Left lung (tissue), 10 donors: ENCODE results near the gene SPNS1. TPM values are rescaled to one million over a fixed set of nuclear protein-coding genes. Genes with fewer than 3 reads are reported as not detected.
A peak's percentile ranks its signal among the peaks of the same experiment; 100 is the strongest.

Source experiments
- ATAC-seq: fragments of 200-7000 bp; cut with Tn5 transposase; one replicate; pipeline ENCODE4 v1.9.1; 2020; ENCODE audit warnings: moderate library complexity
- DNase-seq, 4 donors: peaks; one replicate each; pipeline ENCODE4 v3.0.0-alpha.2; 2013 to 2020
- H3K27ac ChIP-seq, 2 donors: fragments of 200-600 bp; sonication (generic) in 1 of 2; one replicate each; pipeline versions ENCODE4 v1.5.0 to v1.8.0; 2020 to 2021
- H3K27me3 ChIP-seq, 2 donors: fragments of 200-600 bp; sonication (generic) in 1 of 2; one replicate each; pipeline versions ENCODE4 v1.5.0 to v1.8.0; 2020 to 2021
- H3K36me3 ChIP-seq, 2 donors: fragments of 200-600 bp; sonication (generic) in 1 of 2; one replicate each; pipeline versions ENCODE4 v1.5.0 to v1.8.0; 2020 to 2021
- H3K4me1 ChIP-seq, 2 donors: fragments of 200-600 bp; one replicate each; pipeline ENCODE4 v1.8.0; 2021
- H3K4me3 ChIP-seq, 2 donors: fragments of 200-600 bp; sonication (generic) in 1 of 2; one replicate each; pipeline versions ENCODE4 v1.5.0 to v1.8.0; 2020 to 2021; ENCODE audit warnings: mild to moderate bottlenecking in 1 of 2
- H3K9me3 ChIP-seq, 2 donors: fragments of 200-600 bp; sonication (generic) in 1 of 2; one replicate each; pipeline versions ENCODE4 v1.5.0 to v1.8.0; 2020 to 2021
- intact Hi-C, 2 donors: fragments of 100-400 bp; cut with DNase I; formaldehyde crosslinking; loops; one replicate each; pipeline versions ENCODE4 v1.11.2 to v1.14.2; 2022
- polyA plus RNA-seq, 6 donors: library from polyadenylated mRNA; unstranded; fragments of 120-200 nt; gene quantifications; one replicate each; pipeline ENCODE4 v1.2.1, GENCODE V29; 2013; ENCODE audit not compliant: insufficient read length in 6 of 6
- total RNA-seq, 2 donors: library from RNA; stranded (reverse); fragmentation: NEBNext Ultra II Directional; extraction: Animal tissue kit (Norgen Biotek cat#: 25700); gene quantifications; one replicate each; pipeline ENCODE4 v1.2.1, GENCODE V29; 2021
- TF ChIP-seq, protein P1 (sequence below), 2 donors: fragments of 200-600 bp; sonication (generic) in 1 of 2; IDR thresholded peaks; one replicate each; pipeline versions ENCODE4 v1.5.0 to v1.8.0; 2021; ENCODE audit warnings: antibody characterized with exemption in 2 of 2
- donor health status: DM: no; HTN: yes; CAD: no.
- donor health status: DM: no; HTN: no; CAD: no.

The SPNS1 gene
- total and polyA plus RNA-seq, 8 donors, result 27.3 to 61.5 (median 32.7) TPM

DNA sequence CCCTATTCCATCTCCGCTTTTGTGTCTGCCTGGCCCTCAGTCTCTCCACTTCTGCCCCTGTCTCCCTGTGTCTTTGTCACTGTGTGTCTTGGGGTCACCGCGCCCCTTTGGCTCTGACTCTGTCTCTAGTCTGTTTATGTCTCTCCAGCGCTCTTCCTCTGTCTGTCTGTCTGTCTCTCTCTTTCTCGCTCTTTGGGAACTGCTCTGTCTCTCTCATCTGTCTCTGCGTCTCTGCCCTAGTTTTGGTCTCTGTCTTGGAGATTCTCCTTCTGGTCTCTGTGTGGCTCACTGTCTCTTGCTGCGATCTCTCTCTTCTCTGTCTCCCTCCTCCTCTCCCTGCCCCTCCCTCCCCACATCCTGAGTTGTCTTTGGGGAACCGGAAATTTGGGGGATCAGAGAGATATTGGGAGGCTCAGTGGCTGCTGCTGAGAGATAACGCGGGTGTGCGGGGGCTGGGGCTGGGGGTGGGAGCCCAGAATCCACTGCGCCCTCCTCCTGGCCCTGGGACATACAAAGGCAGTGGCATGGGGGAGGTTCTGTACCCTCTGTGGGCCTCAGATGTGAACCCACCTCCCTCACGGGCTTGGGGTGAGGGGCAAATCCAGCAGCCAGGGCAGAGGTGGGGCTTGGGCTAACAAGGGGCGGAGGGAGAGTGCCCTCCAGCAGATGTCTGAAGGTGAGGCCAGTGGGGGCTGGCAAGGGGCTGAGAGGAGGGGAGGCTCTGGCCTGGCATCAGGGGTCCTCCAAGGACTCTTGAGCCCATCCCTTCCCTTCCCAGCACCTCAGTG, 34.7 kb downstream of the SPNS1 start:
- ATAC-seq (no peak), DNase-seq (no peak)
- TF ChIP-seq, protein P1, sequence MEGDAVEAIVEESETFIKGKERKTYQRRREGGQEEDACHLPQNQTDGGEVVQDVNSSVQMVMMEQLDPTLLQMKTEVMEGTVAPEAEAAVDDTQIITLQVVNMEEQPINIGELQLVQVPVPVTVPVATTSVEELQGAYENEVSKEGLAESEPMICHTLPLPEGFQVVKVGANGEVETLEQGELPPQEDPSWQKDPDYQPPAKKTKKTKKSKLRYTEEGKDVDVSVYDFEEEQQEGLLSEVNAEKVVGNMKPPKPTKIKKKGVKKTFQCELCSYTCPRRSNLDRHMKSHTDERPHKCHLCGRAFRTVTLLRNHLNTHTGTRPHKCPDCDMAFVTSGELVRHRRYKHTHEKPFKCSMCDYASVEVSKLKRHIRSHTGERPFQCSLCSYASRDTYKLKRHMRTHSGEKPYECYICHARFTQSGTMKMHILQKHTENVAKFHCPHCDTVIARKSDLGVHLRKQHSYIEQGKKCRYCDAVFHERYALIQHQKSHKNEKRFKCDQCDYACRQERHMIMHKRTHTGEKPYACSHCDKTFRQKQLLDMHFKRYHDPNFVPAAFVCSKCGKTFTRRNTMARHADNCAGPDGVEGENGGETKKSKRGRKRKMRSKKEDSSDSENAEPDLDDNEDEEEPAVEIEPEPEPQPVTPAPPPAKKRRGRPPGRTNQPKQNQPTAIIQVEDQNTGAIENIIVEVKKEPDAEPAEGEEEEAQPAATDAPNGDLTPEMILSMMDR (IDR thresholded peaks at IDR 0.05), result no peak
- H3K27ac ChIP-seq, result no peak overlapping the region
- H3K4me3 ChIP-seq, result no peak overlapping the region
- H3K27me3 ChIP-seq, result no peaks in the 10 kb centered on the region
- H3K9me3 ChIP-seq, result no peaks in the 10 kb centered on the region
- H3K36me3 ChIP-seq, result no peaks in the 10 kb centered on the region
- H3K4me1 ChIP-seq, result peaks cover 6 to 23% of the 10 kb centered on the region in 2 donors
- intact Hi-C loops, result no loop called here

DNA sequence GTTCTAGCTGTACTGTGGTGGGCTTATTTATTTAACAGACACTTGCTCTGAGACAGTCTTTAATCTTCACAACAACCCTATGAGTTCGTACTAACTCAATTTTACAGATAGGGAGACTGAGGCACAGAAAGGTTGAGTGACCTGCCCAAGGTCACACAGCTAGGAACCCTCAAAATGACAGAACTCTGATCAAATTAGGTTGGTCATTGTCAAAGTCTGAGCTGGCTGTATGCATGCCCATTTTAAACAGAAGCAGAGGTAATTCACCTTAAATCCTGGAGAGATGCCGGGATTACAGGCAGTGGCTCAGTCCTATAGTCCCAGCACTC, 35.2 kb downstream of the SPNS1 start:
- Histone ChIP-seq H3K4me3 (no peak overlapping the region), H3K4me1 (peaks cover 6 to 23% of the 10 kb centered on the region in 2 donors), H3K36me3 (no peaks in the 10 kb centered on the region), H3K27ac (no peak overlapping the region), H3K27me3 (no peaks in the 10 kb centered on the region), H3K9me3 (no peaks in the 10 kb centered on the region)
- intact Hi-C loops, result no loop called here
- TF ChIP-seq, protein P1 (IDR thresholded peaks at IDR 0.05), result no peak
- DNase-seq, result no peak
- ATAC-seq, result no peak

DNA sequence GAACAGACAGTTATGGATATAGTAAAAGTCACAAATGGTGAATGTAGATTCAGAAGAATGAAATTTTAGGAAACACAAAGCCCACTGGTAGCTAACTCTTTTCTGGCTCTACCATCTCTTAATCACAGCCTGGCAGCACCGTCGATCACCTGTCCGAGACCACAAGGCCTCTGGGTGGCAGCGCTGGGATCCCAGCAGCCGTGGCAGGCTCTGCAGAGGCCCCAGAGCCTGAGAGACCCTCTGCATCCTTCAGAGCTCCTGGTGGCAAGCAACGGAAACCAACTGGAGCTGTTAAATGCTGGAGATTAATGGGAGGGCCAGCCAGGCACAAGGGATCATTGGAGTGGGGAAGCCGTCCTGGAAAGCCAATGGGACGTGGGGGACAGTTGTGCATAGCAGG, 36.5 kb downstream of the SPNS1 start:
- Histone ChIP-seq H3K36me3 (no peaks in the 10 kb centered on the region), H3K9me3 (no peaks in the 10 kb centered on the region), H3K4me1 (peaks cover 6 to 23% of the 10 kb centered on the region in 2 donors), H3K27me3 (no peaks in the 10 kb centered on the region), H3K4me3 (no peak overlapping the region), H3K27ac (no peak overlapping the region)
- ATAC-seq, result no peak
- intact Hi-C loops, result no loop called here
- DNase-seq, result no peak
- TF ChIP-seq, protein P1 (IDR thresholded peaks at IDR 0.05), result no peak

DNA sequence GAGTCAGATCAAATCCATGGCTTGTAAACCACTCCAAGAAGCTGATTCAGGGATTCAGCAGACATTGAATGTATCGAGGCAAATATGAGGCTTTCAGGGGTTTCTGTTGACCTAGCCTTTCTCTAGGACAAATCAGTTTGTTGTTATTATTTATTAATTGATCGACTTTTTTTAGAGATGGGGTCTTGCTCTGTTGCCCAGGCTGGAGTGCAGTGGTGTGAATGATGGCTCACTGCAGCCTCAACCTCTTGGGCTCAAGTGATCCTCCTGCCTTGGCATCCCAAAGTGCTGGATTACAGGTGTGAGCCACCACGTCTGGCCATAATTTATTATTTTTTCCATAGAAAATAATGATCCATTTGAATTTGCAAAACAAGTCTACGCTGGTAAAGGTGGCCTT, 37.3 kb downstream of the SPNS1 start:
- DNase-seq, result no peak
- no peak for ATAC-seq
- Histone ChIP-seq H3K9me3 (no peaks in the 10 kb centered on the region), H3K4me1 (peaks cover 6 to 23% of the 10 kb centered on the region in 2 donors), H3K4me3 (no peak overlapping the region), H3K36me3 (no peaks in the 10 kb centered on the region), H3K27me3 (no peaks in the 10 kb centered on the region), H3K27ac (no peak overlapping the region)
- TF ChIP-seq, protein P1 (IDR thresholded peaks at IDR 0.05), result no peak
- intact Hi-C loops, result no loop called here

DNA sequence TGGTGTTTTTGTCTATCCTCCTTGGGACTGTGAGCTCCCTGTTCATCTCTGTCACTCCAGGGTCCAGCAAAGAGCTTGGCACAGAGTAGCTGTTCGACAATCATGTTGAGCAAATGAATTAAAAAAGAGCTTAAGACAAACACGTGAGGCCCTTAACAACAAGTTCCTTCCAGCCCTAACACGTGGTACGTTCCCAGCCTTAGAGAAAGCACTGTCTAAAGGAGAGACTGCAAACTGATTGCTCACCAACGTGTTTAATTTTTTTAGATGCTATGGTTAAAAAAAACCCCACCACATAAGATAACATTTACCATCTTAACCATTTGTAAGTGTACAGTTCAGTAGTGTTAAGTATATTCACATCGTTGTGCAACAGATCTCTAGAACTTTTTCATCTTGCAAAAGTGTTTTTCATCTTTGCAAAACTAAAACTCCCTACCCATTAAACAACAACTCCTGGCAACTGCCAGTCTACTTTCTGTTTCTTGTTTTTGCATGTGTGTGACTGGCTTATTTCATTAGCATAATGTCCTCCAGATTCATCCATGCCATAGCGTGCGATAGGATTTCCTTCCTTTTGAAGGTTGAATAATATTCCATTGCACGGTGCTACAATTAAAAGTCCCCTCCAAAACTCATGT, 38.5 kb downstream of the SPNS1 start:
- TF ChIP-seq, protein P1 (IDR thresholded peaks at IDR 0.05), result no peak
- Histone ChIP-seq H3K36me3 (no peaks in the 10 kb centered on the region), H3K4me1 (peaks cover 6 to 16% of the 10 kb centered on the region in 2 donors), H3K9me3 (no peaks in the 10 kb centered on the region), H3K27me3 (no peaks in the 10 kb centered on the region), H3K4me3 (no peak overlapping the region), H3K27ac (peak overlapping the region; percentile 13 to 19)
- intact Hi-C loops, result no loop called here
- no peak for DNase-seq
- peak; percentile 62 for ATAC-seq
